Measurements from ENCODE around the gene KCNK10.

GRCh38 chr14:88348546-88348945 lies 25.5 kb upstream of the KCNK10 start:
- TF ChIP-seq CHD2 (IDR thresholded peaks at IDR 0.05; ENCODE audit: low read length, partially characterized antibody), result no peak
- no peak for TF ChIP-seq CTCF (IDR thresholded peaks at IDR 0.05)
- no peak for TF ChIP-seq MAX (IDR thresholded peaks at IDR 0.05)
- no peak for TF ChIP-seq POLR2A (IDR thresholded peaks at IDR 0.05; ENCODE audit: low read length)
- no peak for TF ChIP-seq POLR2AphosphoS2 (conservative IDR thresholded peaks at IDR 0.05; ENCODE audit: low read length)
